ENCODE results near the gene KCNN4. TPM values are rescaled to one million over a fixed set of nuclear protein-coding genes. Genes with fewer than 3 reads are reported as not detected.
"Not testable (repeated sequence)": the region's sequence is repeated elsewhere in the genome, so short reads cannot be mapped to it uniquely, and the experiment has no call there.

Gene KCNN4
- total RNA-seq, 2 donors from 2014 or later, result 2.8 to 3.5 TPM

DNA sequence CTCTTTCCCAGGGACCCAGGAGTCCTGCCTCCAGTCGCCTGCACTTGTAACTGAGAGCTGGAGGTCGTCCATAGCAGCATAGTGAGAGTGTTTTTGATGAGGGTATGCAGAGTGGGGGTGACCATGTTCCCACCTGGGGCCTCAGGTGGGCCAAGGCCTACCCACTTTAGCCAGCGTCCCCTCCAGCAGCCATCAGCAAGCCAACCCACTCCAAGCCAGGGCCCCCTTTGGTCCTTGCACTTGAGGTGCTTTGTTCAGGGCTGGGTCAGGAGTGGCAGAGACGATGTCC is 14.1 kb downstream of the KCNN4 start:
- peaks cover 18 to 28% of the 10 kb centered on the region in 2 donors for H3K4me1 ChIP-seq (ENCODE audit: control insufficient read depth in 1 of 2, low read depth in 2 of 2)
- no peak for TF ChIP-seq CTCF (IDR thresholded peaks at IDR 0.05)
- no peak overlapping the region for H3K4me3 ChIP-seq
- ATAC-seq (ENCODE audit: insufficient number of reproducible peaks, low FRiP score, low read depth), result no peak
- no peaks in the 10 kb centered on the region for H3K36me3 ChIP-seq
- no peaks in the 10 kb centered on the region for H3K27me3 ChIP-seq (replicated peaks; ENCODE audit: insufficient read depth)
- no peaks in the 10 kb centered on the region for H3K9me3 ChIP-seq
- DNase-seq (ENCODE audit: low spot score), result no peak
- H3K27ac ChIP-seq, result no peak overlapping the region

- TF ChIP-seq CTCF (IDR thresholded peaks at IDR 0.05), result no peak
- peaks cover 18 to 28% of the 10 kb centered on the region in 2 donors for H3K4me1 ChIP-seq (ENCODE audit: control insufficient read depth in 1 of 2, low read depth in 2 of 2)
- H3K36me3 ChIP-seq, result no peaks in the 10 kb centered on the region
- no peak overlapping the region for H3K4me3 ChIP-seq
- DNase-seq (ENCODE audit: low spot score) (peak; percentile 44), ATAC-seq (ENCODE audit: insufficient number of reproducible peaks, low FRiP score, low read depth) (peak; percentile 44)
- H3K9me3 ChIP-seq, result no peaks in the 10 kb centered on the region
- H3K27ac ChIP-seq, result peak overlapping the region; percentile 9 to 71
- no peaks in the 10 kb centered on the region for H3K27me3 ChIP-seq (replicated peaks; ENCODE audit: insufficient read depth)
Measured at GRCh38 chr19:43765109-43765876, 15.5 kb downstream of the KCNN4 start.

DNA sequence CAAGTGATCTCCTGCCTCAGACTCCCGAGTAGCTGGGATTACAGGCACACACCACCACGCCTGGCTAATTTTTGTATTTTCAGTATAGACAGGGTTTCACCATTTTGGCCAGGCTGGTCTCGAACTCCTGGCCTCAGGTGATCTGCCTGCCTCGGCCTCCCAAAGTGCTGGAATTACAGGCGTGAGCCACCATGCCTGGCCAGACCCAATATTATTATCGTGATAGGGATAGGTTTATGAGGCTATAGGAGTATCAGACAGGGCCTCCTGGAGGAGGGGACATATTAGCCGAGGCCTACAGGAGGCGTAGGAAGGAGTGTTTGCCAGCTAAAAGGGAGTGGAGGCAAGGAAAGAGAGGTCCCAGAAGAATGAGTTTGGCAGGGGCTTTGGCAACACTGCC is 16.1 kb downstream of the KCNN4 start:
- Histone ChIP-seq H3K27ac (peak overlapping the region in 1 of 2 donors; percentile 71), H3K4me1 (ENCODE audit: control insufficient read depth in 1 of 2, low read depth in 2 of 2) (peaks cover 18 to 28% of the 10 kb centered on the region in 2 donors)
- H3K9me3 ChIP-seq; H3K4me3 ChIP-seq; DNase-seq (ENCODE audit: low spot score); H3K27me3 ChIP-seq (replicated peaks; ENCODE audit: insufficient read depth); H3K36me3 ChIP-seq; ATAC-seq (ENCODE audit: insufficient number of reproducible peaks, low FRiP score, low read depth): not testable (repeated sequence)

- Histone ChIP-seq H3K27ac (peak overlapping the region in 1 of 2 donors; percentile 44), H3K4me1 (ENCODE audit: control insufficient read depth in 1 of 2, low read depth in 2 of 2) (peaks cover 18 to 28% of the 10 kb centered on the region in 2 donors), H3K4me3 (no peak overlapping the region), H3K27me3 (replicated peaks; ENCODE audit: insufficient read depth) (no peaks in the 10 kb centered on the region), H3K36me3 (no peaks in the 10 kb centered on the region), H3K9me3 (no peaks in the 10 kb centered on the region)
- no peak for DNase-seq (ENCODE audit: low spot score)
- no peak for TF ChIP-seq CTCF (IDR thresholded peaks at IDR 0.05)
- ATAC-seq (ENCODE audit: insufficient number of reproducible peaks, low FRiP score, low read depth), result no peak
Measured at GRCh38 chr19:43763473-43763939, 17.3 kb downstream of the KCNN4 start.

GRCh38 chr19:43762814-43763213 is 18.0 kb downstream of the KCNN4 start:
- Histone ChIP-seq H3K27ac (peak overlapping the region in 1 of 2 donors; percentile 44), H3K4me3 (no peak overlapping the region), H3K9me3 (no peaks in the 10 kb centered on the region), H3K4me1 (ENCODE audit: control insufficient read depth in 1 of 2, low read depth in 2 of 2) (peaks cover 18 to 28% of the 10 kb centered on the region in 2 donors), H3K36me3 (no peaks in the 10 kb centered on the region), H3K27me3 (replicated peaks; ENCODE audit: insufficient read depth) (no peaks in the 10 kb centered on the region)
- TF ChIP-seq CTCF (IDR thresholded peaks at IDR 0.05), result no peak
- DNase-seq (ENCODE audit: low spot score) (no peak), ATAC-seq (ENCODE audit: insufficient number of reproducible peaks, low FRiP score, low read depth) (no peak)
